HepG2 (cell line): ENCODE measurements around the gene MLXIPL. TPM values are rescaled to one million over a fixed set of nuclear protein-coding genes. Genes with fewer than 3 reads are reported as not detected.

Experiments
- ATF7-NPFF ChIP-seq: sonication (generic); formaldehyde crosslinking; IDR thresholded peaks from 2 replicates; pipeline ENCODE4 v1.8.1; 2023; ENCODE audit warnings: mild to moderate bottlenecking, low read depth, missing genetic modification reagents, moderate library complexity
- CBX2 ChIP-seq, 2 experiments: fragments of 200-600 bp in 1 of 2; sonication (generic); formaldehyde crosslinking in 1 of 2; IDR thresholded peaks; 2 replicates each; pipeline versions ENCODE4 v1.7.0 to v1.8.1; 2018 to 2022; ENCODE audit warnings: low read depth in 2 of 2, low read length in 1 of 2, mild to moderate bottlenecking in 1 of 2, missing genetic modification reagents in 1 of 2
- CSRNP1 ChIP-seq: sonication (generic); formaldehyde crosslinking; IDR thresholded peaks from 2 replicates; pipeline ENCODE4 v1.8.1; 2023; ENCODE audit warnings: mild to moderate bottlenecking, missing genetic modification reagents
- GLI4 ChIP-seq: sonication (generic); formaldehyde crosslinking; IDR thresholded peaks from 2 replicates; pipeline ENCODE4 v1.5.1; 2020; ENCODE audit warnings: missing genetic modification reagents, mild to moderate bottlenecking, moderate library complexity, borderline replicate concordance
- MLXIP ChIP-seq: sonication (generic); formaldehyde crosslinking; IDR thresholded peaks from 2 replicates; pipeline ENCODE4 v1.9.0; 2021; ENCODE audit warnings: missing genetic modification reagents, borderline replicate concordance
- RBFOX2 ChIP-seq: fragments of 200-400 bp; formaldehyde crosslinking; IDR thresholded peaks from 2 replicates; pipeline ENCODE4 v1.6.1; 2017; ENCODE audit warnings: low read depth, mild to moderate bottlenecking, low read length
- RFX3 ChIP-seq: IDR thresholded peaks from 2 replicates; pipeline ENCODE4 v1.6.1; 2016; ENCODE audit warnings: missing biosample characterization, missing genetic modification reagents
- SKIL ChIP-seq: sonication (generic); formaldehyde crosslinking; IDR thresholded peaks from 2 replicates; pipeline ENCODE4 v1.8.0; 2022; ENCODE audit warnings: missing genetic modification reagents, mild to moderate bottlenecking, moderate library complexity, borderline replicate concordance
- SRSF4 ChIP-seq: fragments of 200-400 bp; formaldehyde crosslinking; IDR thresholded peaks from one replicate; pipeline ENCODE4 v1.6.1; 2018; ENCODE audit warnings: mild to moderate bottlenecking, low read depth, low read length, moderate library complexity; ENCODE audit not compliant: poor library complexity, severe bottlenecking
- TCF7 ChIP-seq: sonication (generic); IDR thresholded peaks from 2 replicates; pipeline ENCODE4 v1.6.1; 2016; ENCODE audit warnings: antibody characterized with exemption, low read depth
- ZNF484 ChIP-seq: sonication (generic); formaldehyde crosslinking; IDR thresholded peaks from 2 replicates; pipeline ENCODE4 v1.5.1; 2020; ENCODE audit warnings: mild to moderate bottlenecking, low read depth, missing genetic modification reagents, borderline replicate concordance
- ZNF563 ChIP-seq: sonication (generic); formaldehyde crosslinking; IDR thresholded peaks from 2 replicates; pipeline ENCODE4 v1.8.0; 2022; ENCODE audit warnings: mild to moderate bottlenecking, moderate library complexity, missing genetic modification reagents
- ZNF83 ChIP-seq: sonication (generic); formaldehyde crosslinking; IDR thresholded peaks from 2 replicates; pipeline ENCODE4 v1.4.0; 2020; ENCODE audit warnings: missing genetic modification reagents, mild to moderate bottlenecking, borderline replicate concordance
- polyA plus RNA-seq, 8 experiments: library from polyadenylated mRNA; depleted of rRNA in 3 of 8; stranded (reverse) in 7 of 8; unstranded in 1 of 8; fragments of >200 nt; fragmentation: Illumina TruSeq in 4 of 8; extraction: Trizol in 4 of 8; gene quantifications; 2 replicates each; pipeline versions ENCODE4 v1.2.1 to v1.2.3, GENCODE V29; 2011 to 2016; ENCODE audit warnings: low read depth in 4 of 8, missing spikeins in 1 of 8, mixed read lengths in 1 of 8; ENCODE audit not compliant: insufficient read depth in 1 of 8
- total RNA-seq, 5 experiments: library from RNA; depleted of rRNA; stranded (reverse); fragments of >200 nt; fragmentation: Illumina TruSeq; extraction: Trizol; gene quantifications; 2 replicates each; pipeline ENCODE4 v1.2.3, GENCODE V29; 2016; ENCODE audit warnings: low read depth in 1 of 5
- TF ChIP-seq, protein P1 (sequence below): IDR thresholded peaks from 2 replicates; pipeline ENCODE4 v1.6.1; 2012; ENCODE audit warnings: low read length, improper control_type of control experiment
- TF ChIP-seq, protein P2 (sequence below): sonication (generic); formaldehyde crosslinking; IDR thresholded peaks from 2 replicates; pipeline ENCODE4 v1.5.1; 2020; ENCODE audit warnings: missing genetic modification reagents, mild to moderate bottlenecking, borderline replicate concordance

Gene MLXIPL
- total and polyA plus RNA-seq, 2 of the 13 experiments (the other 11 are each of a cell fraction or from before 2014, with no cell fraction given) = 51.6 to 60.1 TPM

DNA sequence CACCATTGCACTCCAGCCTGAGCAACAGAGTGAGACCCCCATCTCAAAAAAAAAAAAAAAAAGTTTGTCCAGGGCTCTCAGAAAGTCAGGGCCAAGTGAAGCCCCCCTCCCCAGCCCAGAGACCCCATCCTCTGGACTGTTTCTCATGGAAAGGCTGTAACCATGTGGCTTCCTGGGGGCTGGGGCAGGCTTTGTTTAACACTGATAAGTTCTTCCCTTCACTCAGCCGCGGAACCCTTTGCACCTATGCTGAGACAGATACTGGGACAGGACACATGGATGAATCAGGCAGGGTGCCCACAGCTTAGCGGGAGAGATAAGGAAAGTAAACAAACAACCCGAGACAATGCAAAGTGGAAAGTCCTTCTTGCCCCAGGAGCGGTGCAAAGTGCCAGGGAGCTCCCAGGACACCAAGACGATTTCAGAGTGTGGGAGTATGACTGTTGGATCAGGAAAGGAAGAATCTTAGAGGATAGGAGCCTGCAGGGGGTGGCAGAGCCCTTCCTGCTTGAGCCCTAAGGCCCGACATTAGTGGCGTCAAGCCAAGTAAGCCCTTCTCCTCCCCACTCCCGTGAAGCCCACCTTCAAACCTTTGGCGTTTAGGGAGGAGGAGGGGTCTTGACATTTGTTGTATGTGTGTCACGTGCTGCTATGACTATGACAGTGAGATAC, 11.6 kb downstream of the MLXIPL start (continued):
- TF ChIP-seq CBX2 (IDR thresholded peaks at IDR 0.05; ENCODE audit: low read depth, low read length) (no peak), CBX2 (CRISPR knock-in tag; IDR thresholded peaks at IDR 0.05; ENCODE audit: low read depth) (no peak), ATF7-NPFF (CRISPR knock-in tag) (peak; percentile 33; the same call in 1 of the 2 replicates), SRSF4 (no peak), ZNF83 (CRISPR knock-in tag) (no peak; the same call in 1 of the 2 replicates), RBFOX2 (peak; percentile 53; the same call in 1 of the 2 replicates), TCF7 (peak; percentile 81), ZNF563 (CRISPR knock-in tag) (peak; percentile 43; the same call in 1 of the 2 replicates), ZNF484 (CRISPR knock-in tag) (no peak), CSRNP1 (CRISPR knock-in tag) (peak; percentile 49; the same call in 1 of the 2 replicates), GLI4 (CRISPR knock-in tag) (no peak), SKIL (peak; percentile 91), RFX3 (CRISPR knock-in tag) (0 out of 2 replicates have a peak, but pooled peaks have one; percentile 17), MLXIP (no peak)
- TF ChIP-seq, protein P1, sequence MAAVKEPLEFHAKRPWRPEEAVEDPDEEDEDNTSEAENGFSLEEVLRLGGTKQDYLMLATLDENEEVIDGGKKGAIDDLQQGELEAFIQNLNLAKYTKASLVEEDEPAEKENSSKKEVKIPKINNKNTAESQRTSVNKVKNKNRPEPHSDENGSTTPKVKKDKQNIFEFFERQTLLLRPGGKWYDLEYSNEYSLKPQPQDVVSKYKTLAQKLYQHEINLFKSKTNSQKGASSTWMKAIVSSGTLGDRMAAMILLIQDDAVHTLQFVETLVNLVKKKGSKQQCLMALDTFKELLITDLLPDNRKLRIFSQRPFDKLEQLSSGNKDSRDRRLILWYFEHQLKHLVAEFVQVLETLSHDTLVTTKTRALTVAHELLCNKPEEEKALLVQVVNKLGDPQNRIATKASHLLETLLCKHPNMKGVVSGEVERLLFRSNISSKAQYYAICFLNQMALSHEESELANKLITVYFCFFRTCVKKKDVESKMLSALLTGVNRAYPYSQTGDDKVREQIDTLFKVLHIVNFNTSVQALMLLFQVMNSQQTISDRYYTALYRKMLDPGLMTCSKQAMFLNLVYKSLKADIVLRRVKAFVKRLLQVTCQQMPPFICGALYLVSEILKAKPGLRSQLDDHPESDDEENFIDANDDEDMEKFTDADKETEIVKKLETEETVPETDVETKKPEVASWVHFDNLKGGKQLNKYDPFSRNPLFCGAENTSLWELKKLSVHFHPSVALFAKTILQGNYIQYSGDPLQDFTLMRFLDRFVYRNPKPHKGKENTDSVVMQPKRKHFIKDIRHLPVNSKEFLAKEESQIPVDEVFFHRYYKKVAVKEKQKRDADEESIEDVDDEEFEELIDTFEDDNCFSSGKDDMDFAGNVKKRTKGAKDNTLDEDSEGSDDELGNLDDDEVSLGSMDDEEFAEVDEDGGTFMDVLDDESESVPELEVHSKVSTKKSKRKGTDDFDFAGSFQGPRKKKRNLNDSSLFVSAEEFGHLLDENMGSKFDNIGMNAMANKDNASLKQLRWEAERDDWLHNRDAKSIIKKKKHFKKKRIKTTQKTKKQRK = no peak
- TF ChIP-seq, protein P2, sequence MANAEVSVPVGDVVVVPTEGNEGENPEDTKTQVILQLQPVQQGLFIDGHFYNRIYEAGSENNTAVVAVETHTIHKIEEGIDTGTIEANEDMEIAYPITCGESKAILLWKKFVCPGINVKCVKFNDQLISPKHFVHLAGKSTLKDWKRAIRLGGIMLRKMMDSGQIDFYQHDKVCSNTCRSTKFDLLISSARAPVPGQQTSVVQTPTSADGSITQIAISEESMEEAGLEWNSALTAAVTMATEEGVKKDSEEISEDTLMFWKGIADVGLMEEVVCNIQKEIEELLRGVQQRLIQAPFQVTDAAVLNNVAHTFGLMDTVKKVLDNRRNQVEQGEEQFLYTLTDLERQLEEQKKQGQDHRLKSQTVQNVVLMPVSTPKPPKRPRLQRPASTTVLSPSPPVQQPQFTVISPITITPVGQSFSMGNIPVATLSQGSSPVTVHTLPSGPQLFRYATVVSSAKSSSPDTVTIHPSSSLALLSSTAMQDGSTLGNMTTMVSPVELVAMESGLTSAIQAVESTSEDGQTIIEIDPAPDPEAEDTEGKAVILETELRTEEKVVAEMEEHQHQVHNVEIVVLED (CRISPR knock-in tag) = no peak; the same call in 1 of the 2 replicates
